ENCODE results near the gene MAGEA10.

DNA sequence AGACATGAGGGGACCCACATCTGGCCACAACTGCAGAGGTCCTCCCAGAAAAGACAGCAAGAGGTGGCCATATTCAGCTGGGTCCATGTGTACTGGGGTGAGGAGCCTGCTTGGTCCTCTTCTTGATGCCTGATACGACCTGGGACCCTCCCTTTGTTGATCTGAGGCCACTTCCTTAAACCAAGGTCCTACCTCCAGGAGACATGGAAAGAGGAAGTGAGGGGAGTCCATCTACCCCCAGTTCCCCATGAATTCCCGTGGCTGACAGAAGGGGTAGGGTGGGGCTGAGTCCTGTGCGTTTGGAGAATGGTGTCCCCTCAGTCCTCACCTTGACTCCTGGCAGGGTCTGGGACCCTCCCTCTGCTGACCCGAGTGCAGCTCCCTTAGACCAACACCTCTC is 2.1 kb downstream of the MAGEA10 start:
- TF ChIP-seq CTCF (IDR thresholded peaks at IDR 0.05) (no peak), POLR2A (IDR thresholded peaks at IDR 0.05) (no peak)
